ENCODE data around the gene KRCC1. TPM values are rescaled to one million over a fixed set of nuclear protein-coding genes. Genes with fewer than 3 reads are reported as not detected.

KRCC1 gene
- total RNA-seq, 4 donors from 2014 or later: 20.0 to 29.5 (median 27.2) TPM

DNA sequence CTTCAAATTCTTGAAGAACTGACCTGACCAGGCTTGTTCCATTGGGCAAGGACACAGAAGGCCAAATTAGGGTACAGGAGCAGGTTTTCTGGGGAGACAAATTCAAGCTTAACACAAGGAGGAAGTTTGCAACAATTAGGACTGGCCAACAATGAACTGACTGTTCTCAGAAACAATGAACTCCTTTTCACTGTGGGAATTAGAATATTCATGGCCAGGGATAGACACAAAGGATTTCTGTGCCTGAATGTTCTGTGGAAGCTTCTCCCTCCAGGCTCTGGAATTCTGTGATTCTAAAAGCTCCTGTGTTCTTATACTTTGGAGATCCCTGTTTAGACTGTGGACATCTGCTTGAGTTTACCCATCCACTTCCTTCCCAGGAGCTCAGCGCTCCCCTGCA, 27.2 kb upstream of the KRCC1 start:
- no peak for ATAC-seq

GRCh38 chr2:88081924-88082608, 26.5 kb upstream of the KRCC1 start:
- ATAC-seq (peak in 1 of 2 donors; percentile 48), DNase-seq (no peak)
- peak overlapping the region; percentile 33 to 98 (median 71) for H3K27ac ChIP-seq
- intact Hi-C loops (cut with DNase I; ENCODE audit: low total_unique reads): no loop called here
- H3K9me3 ChIP-seq: no peaks in the 10 kb centered on the region
- no peak overlapping the region for H3K4me3 ChIP-seq
- H3K27me3 ChIP-seq: no peaks in the 10 kb centered on the region
- peaks cover 40 to 49% of the 10 kb centered on the region in 2 donors for H3K4me1 ChIP-seq
- in situ Hi-C loops (cut with MboI; ENCODE audit: low sequenced_read_pairs in 4 of 4): no loop called here
- peaks cover 0 to 19% of the 10 kb centered on the region in 2 donors for H3K36me3 ChIP-seq
- TF ChIP-seq CTCF (IDR thresholded peaks at IDR 0.05 in 4 of 5, conservative IDR thresholded peaks at IDR 0.05 in 1 of 5): peak in 1 of 5 experiments; percentile 17
- no peak for TF ChIP-seq POLR2A (IDR thresholded peaks at IDR 0.05)

More for the DNA sequence above, 27.2 kb upstream of the KRCC1 start:
- intact Hi-C loops (cut with DNase I; ENCODE audit: low total_unique reads) (no loop called here), in situ Hi-C loops (cut with MboI; ENCODE audit: low sequenced_read_pairs in 4 of 4) (no loop called here)
- peaks cover 37 to 45% of the 10 kb centered on the region in 2 donors for H3K4me1 ChIP-seq
- no peak for DNase-seq
- TF ChIP-seq CTCF (IDR thresholded peaks at IDR 0.05 in 4 of 5, conservative IDR thresholded peaks at IDR 0.05 in 1 of 5) (no peak), POLR2A (IDR thresholded peaks at IDR 0.05) (no peak)
- peak overlapping the region; percentile 33 to 98 (median 71) for H3K27ac ChIP-seq
- no peak overlapping the region for H3K4me3 ChIP-seq
- no peaks in the 10 kb centered on the region for H3K9me3 ChIP-seq
- H3K27me3 ChIP-seq: no peaks in the 10 kb centered on the region
- peaks cover 0 to 26% of the 10 kb centered on the region in 2 donors for H3K36me3 ChIP-seq

GRCh38 chr2:88080545-88080944, 25.0 kb upstream of the KRCC1 start:
- intact Hi-C loops (cut with DNase I; ENCODE audit: low total_unique reads) (no loop called here), in situ Hi-C loops (cut with MboI; ENCODE audit: low sequenced_read_pairs in 4 of 4) (no loop called here)
- Histone ChIP-seq H3K4me3 (no peak overlapping the region), H3K4me1 (peaks cover 43 to 47% of the 10 kb centered on the region in 2 donors), H3K27ac (peak overlapping the region in 3 of 4 donors; percentile 15 to 98 (median 75)), H3K27me3 (no peaks in the 10 kb centered on the region), H3K36me3 (peaks cover 0 to 13% of the 10 kb centered on the region in 2 donors), H3K9me3 (no peaks in the 10 kb centered on the region)
- TF ChIP-seq POLR2A (IDR thresholded peaks at IDR 0.05) (no peak), CTCF (IDR thresholded peaks at IDR 0.05 in 4 of 5, conservative IDR thresholded peaks at IDR 0.05 in 1 of 5) (no peak)
- ATAC-seq (no peak), DNase-seq (no peak)

GRCh38 chr2:88078643-88079172, 23.1 kb upstream of the KRCC1 start:
- Histone ChIP-seq H3K4me1 (peaks cover 51% of the 10 kb centered on the region in 2 donors), H3K27me3 (no peaks in the 10 kb centered on the region), H3K27ac (peak overlapping the region in 3 of 4 donors; percentile 66 to 98 (median 75)), H3K9me3 (no peaks in the 10 kb centered on the region), H3K36me3 (no peaks in the 10 kb centered on the region), H3K4me3 (no peak overlapping the region)
- intact Hi-C loops (cut with DNase I; ENCODE audit: low total_unique reads): no loop called here
- DNase-seq (no peak), ATAC-seq (no peak)
- TF ChIP-seq CTCF (IDR thresholded peaks at IDR 0.05 in 4 of 5, conservative IDR thresholded peaks at IDR 0.05 in 1 of 5) (no peak), POLR2A (IDR thresholded peaks at IDR 0.05) (no peak)
- in situ Hi-C loops (cut with MboI; ENCODE audit: low sequenced_read_pairs in 4 of 4): no loop called here
